Muscle layer of duodenum (tissue), 2 donors: ENCODE data around the gene CCR5AS.
"Not testable (repeated sequence)": the region's sequence is repeated elsewhere in the genome, so short reads cannot be mapped to it uniquely, and the experiment has no call there.

Source experiments
- H3K27ac ChIP-seq: one replicate; pipeline ENCODE4 v1.7.0; 2013; ENCODE audit warnings: mild to moderate bottlenecking, low read length
- H3K27me3 ChIP-seq: one replicate; pipeline ENCODE4 v1.7.0; 2013; ENCODE audit warnings: low read depth, mild to moderate bottlenecking, control low read depth, low read length
- H3K36me3 ChIP-seq, 2 donors: one replicate each; pipeline ENCODE4 v1.7.0; 2013; ENCODE audit warnings: low read length in 2 of 2, control low read depth in 1 of 2, mild to moderate bottlenecking in 1 of 2; ENCODE audit not compliant: insufficient read depth in 2 of 2, control insufficient read depth in 1 of 2
- H3K4me1 ChIP-seq, 2 donors: one replicate each; pipeline ENCODE4 v1.7.0; 2013; ENCODE audit warnings: low read length in 2 of 2, mild to moderate bottlenecking in 2 of 2, control low read depth in 1 of 2, moderate library complexity in 1 of 2; ENCODE audit not compliant: insufficient read depth in 2 of 2, control insufficient read depth in 1 of 2
- H3K4me3 ChIP-seq, 2 donors: one replicate each; pipeline ENCODE4 v1.7.0; 2013; ENCODE audit warnings: low read length in 2 of 2, low read depth in 1 of 2, mild to moderate bottlenecking in 1 of 2
- H3K9me3 ChIP-seq, 2 donors: one replicate each; pipeline ENCODE4 v1.7.0; 2013; ENCODE audit warnings: low read length in 2 of 2, control low read depth in 1 of 2, mild to moderate bottlenecking in 1 of 2; ENCODE audit not compliant: control insufficient read depth in 1 of 2
- donor health status: healthy.

Gene CCR5AS

GRCh38 chr3:46427916-46428833, 21.3 kb upstream of the CCR5AS start:
- no peak overlapping the region for H3K4me3 ChIP-seq
- H3K4me1 ChIP-seq: no peaks in the 10 kb centered on the region
- no peaks in the 10 kb centered on the region for H3K36me3 ChIP-seq
- no peak overlapping the region for H3K27ac ChIP-seq
- no peaks in the 10 kb centered on the region for H3K27me3 ChIP-seq
- H3K9me3 ChIP-seq: no peaks in the 10 kb centered on the region

- not testable (repeated sequence) for H3K36me3 ChIP-seq, H3K27me3 ChIP-seq, H3K4me1 ChIP-seq, H3K27ac ChIP-seq, H3K4me3 ChIP-seq, H3K9me3 ChIP-seq
These were observed 20.5 kb upstream of the CCR5AS start for GRCh38 chr3:46427404-46427803.

- H3K4me1 ChIP-seq, H3K9me3 ChIP-seq, H3K4me3 ChIP-seq, H3K36me3 ChIP-seq, H3K27ac ChIP-seq, H3K27me3 ChIP-seq: not testable (repeated sequence)
These were observed 19.6 kb upstream of the CCR5AS start for GRCh38 chr3:46426476-46426875.

GRCh38 chr3:46423588-46423987, 16.7 kb upstream of the CCR5AS start:
- no peak overlapping the region for H3K27ac ChIP-seq
- no peaks in the 10 kb centered on the region for H3K27me3 ChIP-seq
- H3K36me3 ChIP-seq: no peaks in the 10 kb centered on the region
- no peaks in the 10 kb centered on the region for H3K9me3 ChIP-seq
- no peaks in the 10 kb centered on the region for H3K4me1 ChIP-seq
- no peak overlapping the region for H3K4me3 ChIP-seq

- no peaks in the 10 kb centered on the region for H3K4me1 ChIP-seq
- no peaks in the 10 kb centered on the region for H3K27me3 ChIP-seq
- H3K27ac ChIP-seq: no peak overlapping the region
- H3K9me3 ChIP-seq: no peaks in the 10 kb centered on the region
- H3K36me3 ChIP-seq: no peaks in the 10 kb centered on the region
- no peak overlapping the region for H3K4me3 ChIP-seq
These were observed 15.8 kb upstream of the CCR5AS start for GRCh38 chr3:46422617-46423016.

- Histone ChIP-seq H3K36me3 (no peaks in the 10 kb centered on the region), H3K4me3 (no peak overlapping the region), H3K9me3 (no peaks in the 10 kb centered on the region), H3K4me1 (no peaks in the 10 kb centered on the region), H3K27ac (no peak overlapping the region), H3K27me3 (no peaks in the 10 kb centered on the region)
These were observed 14.1 kb upstream of the CCR5AS start for GRCh38 chr3:46420931-46421330.

- Histone ChIP-seq H3K4me3 (no peak overlapping the region), H3K4me1 (no peaks in the 10 kb centered on the region), H3K27ac (no peak overlapping the region), H3K36me3 (no peaks in the 10 kb centered on the region), H3K27me3 (no peaks in the 10 kb centered on the region), H3K9me3 (no peaks in the 10 kb centered on the region)
These were observed 12.9 kb upstream of the CCR5AS start for GRCh38 chr3:46419816-46420215.

- no peaks in the 10 kb centered on the region for H3K9me3 ChIP-seq
- H3K4me3 ChIP-seq: no peak overlapping the region
- no peaks in the 10 kb centered on the region for H3K27me3 ChIP-seq
- H3K4me1 ChIP-seq: no peaks in the 10 kb centered on the region
- no peaks in the 10 kb centered on the region for H3K36me3 ChIP-seq
- no peak overlapping the region for H3K27ac ChIP-seq
These were observed 11.2 kb upstream of the CCR5AS start for GRCh38 chr3:46417841-46418611.

GRCh38 chr3:46416811-46417510, 10.1 kb upstream of the CCR5AS start:
- no peaks in the 10 kb centered on the region for H3K36me3 ChIP-seq
- H3K27me3 ChIP-seq: no peaks in the 10 kb centered on the region
- H3K4me1 ChIP-seq: no peaks in the 10 kb centered on the region
- H3K9me3 ChIP-seq: no peaks in the 10 kb centered on the region
- H3K27ac ChIP-seq: no peak overlapping the region
- H3K4me3 ChIP-seq: no peak overlapping the region

GRCh38 chr3:46416125-46416810, 9.4 kb upstream of the CCR5AS start:
- Histone ChIP-seq H3K27me3 (no peaks in the 10 kb centered on the region), H3K9me3 (no peaks in the 10 kb centered on the region), H3K27ac (no peak overlapping the region), H3K4me1 (no peaks in the 10 kb centered on the region), H3K36me3 (no peaks in the 10 kb centered on the region), H3K4me3 (no peak overlapping the region)

GRCh38 chr3:46414739-46415138, 7.9 kb upstream of the CCR5AS start:
- no peaks in the 10 kb centered on the region for H3K9me3 ChIP-seq
- H3K4me3 ChIP-seq: no peak overlapping the region
- H3K27ac ChIP-seq: no peak overlapping the region
- no peaks in the 10 kb centered on the region for H3K4me1 ChIP-seq
- H3K27me3 ChIP-seq: no peaks in the 10 kb centered on the region
- no peaks in the 10 kb centered on the region for H3K36me3 ChIP-seq
